Left ventricle myocardium inferior (tissue), 1 donor: ENCODE results near the gene TOLLIP. TPM values are rescaled to one million over a fixed set of nuclear protein-coding genes. Genes with fewer than 3 reads are reported as not detected.
A peak's percentile ranks its signal among the peaks of the same experiment; 100 is the strongest.
"Not testable (repeated sequence)": the region's sequence is repeated elsewhere in the genome, so short reads cannot be mapped to it uniquely, and the experiment has no call there.

Experiments used
- DNase-seq: peaks from one replicate; pipeline ENCODE4 v3.0.0-alpha.2; 2020
- H3K27ac ChIP-seq: fragments of 200-600 bp; replicated peaks from 2 replicates; pipeline ENCODE4 v1.8.0; 2021
- H3K27me3 ChIP-seq: fragments of 200-600 bp; 2 replicates; pipeline ENCODE4 v1.8.0; 2021; ENCODE audit warnings: low read depth
- H3K36me3 ChIP-seq: fragments of 200-600 bp; 2 replicates; pipeline ENCODE4 v1.8.0; 2021
- H3K4me1 ChIP-seq: fragments of 200-600 bp; 2 replicates; pipeline ENCODE4 v1.8.0; 2021
- H3K4me3 ChIP-seq: fragments of 200-600 bp; 2 replicates; pipeline ENCODE4 v1.8.0; 2021; ENCODE audit warnings: mild to moderate bottlenecking, moderate library complexity
- H3K9me3 ChIP-seq: fragments of 200-600 bp; replicated peaks from 2 replicates; pipeline ENCODE4 v1.8.0; 2021
- intact Hi-C: fragments of 100-400 bp; cut with micrococcal nuclease; formaldehyde crosslinking; loops from one replicate; pipeline ENCODE4 v1.11.0; 2022
- long read RNA-seq: library from polyadenylated mRNA; unstranded; transcript quantifications from one replicate; pipeline ENCODE4 v2.0.0, GENCODE V29; 2021
- total RNA-seq: library from RNA; stranded (reverse); fragmentation: NEBNext Ultra II Directional; extraction: Animal tissue kit (Norgen Biotek cat#: 25700); gene quantifications from one replicate; pipeline ENCODE4 v1.2.1, GENCODE V29; 2021
- TF ChIP-seq, protein P1 (sequence below): fragments of 200-600 bp; IDR thresholded peaks from 2 replicates; pipeline ENCODE4 v1.8.0; 2021; ENCODE audit warnings: antibody characterized with exemption, mild to moderate bottlenecking, borderline replicate concordance
- donor health status: DM: no; HTN: yes; CAD: no; lungs with severe emphysema.

TOLLIP gene
- total RNA-seq: 51.9 TPM
- long read RNA-seq, transcript TOLLIP-202 (6 exons, 3,617 nt): major isoform, 177 of 286 reads
- long read RNA-seq, partial matches to known transcripts: 29 of 286 reads
- long read RNA-seq, other reads (novel, unspliced or antisense): 79 of 286 reads

DNA sequence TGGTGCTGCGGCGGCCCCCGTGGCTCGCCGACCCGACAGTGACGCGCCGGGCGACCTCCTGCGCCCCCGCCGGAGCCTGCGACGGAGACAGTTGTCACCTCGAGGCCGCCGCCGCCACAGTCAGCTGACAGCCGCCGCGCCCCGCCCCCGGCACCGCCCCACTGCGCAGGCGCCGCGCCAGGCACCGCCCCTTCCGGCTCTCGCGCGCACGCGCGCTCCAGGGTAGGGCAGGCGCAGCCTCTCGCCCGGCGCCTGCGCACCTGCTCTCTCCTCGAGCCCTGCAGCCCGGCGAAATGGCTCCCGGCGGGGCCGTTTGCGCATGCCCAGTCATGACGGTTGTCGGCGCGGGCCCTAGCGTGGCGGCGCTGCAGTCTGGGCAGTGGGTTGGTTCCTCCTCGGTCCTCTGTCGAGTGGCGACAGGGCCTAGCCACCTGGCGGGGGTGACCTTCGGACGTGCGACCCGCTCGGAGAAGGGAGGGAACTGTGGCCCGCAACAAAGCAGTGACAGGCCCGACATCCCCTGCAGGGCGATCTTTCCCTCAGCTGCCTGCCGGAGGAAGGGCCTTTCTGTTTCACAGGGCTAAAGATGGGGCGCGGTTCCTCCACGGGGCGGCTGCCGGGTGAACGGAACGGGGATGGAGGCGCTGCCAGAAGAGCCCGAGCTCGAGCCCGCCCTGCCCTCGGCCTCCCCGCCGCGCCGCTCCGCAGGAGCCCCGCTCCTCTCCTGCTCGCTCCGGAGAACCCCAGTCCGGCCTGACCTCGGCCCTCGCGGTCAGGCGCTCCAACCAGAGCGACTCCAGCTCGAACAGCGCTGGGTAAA lies at the start of gene TOLLIP:
Gene TOLLIP, minus strand, starts transcription at position 135 of the 820 bp plus-strand sequence. Its CDS starts 134 bp downstream, at position 1.
- peak; percentile 96 for DNase-seq
- H3K36me3 ChIP-seq: peaks cover 7% of the 10 kb centered on the region
- H3K9me3 ChIP-seq: peaks cover 20% of the 10 kb centered on the region

DNA sequence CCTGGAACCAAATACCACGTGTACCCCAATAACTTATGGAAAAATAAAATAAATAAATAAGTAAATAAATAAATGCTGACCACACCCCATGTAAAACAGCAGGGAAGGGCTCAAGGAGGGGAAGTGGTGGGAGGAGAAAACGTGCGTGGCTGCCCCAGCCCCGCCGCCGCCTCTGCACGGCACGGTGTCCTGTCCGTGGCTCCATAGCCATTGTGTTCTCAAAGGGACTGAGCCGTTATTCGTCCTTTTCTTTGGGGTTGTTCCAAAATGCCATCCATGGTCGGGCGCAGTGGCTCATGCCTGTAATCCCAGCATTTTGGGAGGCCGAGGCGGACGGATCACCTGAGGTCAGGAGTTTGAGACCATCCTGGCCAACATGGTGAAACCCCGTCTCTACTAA lies 49.5 kb upstream of the TOLLIP start:
- DNase-seq, H3K27ac ChIP-seq, intact Hi-C loops, H3K36me3 ChIP-seq, H3K4me1 ChIP-seq, H3K4me3 ChIP-seq, H3K9me3 ChIP-seq: not testable (repeated sequence)
- H3K27me3 ChIP-seq: peaks cover 77% of the 10 kb centered on the region

More for the DNA sequence above, at the start of gene TOLLIP:
- TF ChIP-seq, protein P1, sequence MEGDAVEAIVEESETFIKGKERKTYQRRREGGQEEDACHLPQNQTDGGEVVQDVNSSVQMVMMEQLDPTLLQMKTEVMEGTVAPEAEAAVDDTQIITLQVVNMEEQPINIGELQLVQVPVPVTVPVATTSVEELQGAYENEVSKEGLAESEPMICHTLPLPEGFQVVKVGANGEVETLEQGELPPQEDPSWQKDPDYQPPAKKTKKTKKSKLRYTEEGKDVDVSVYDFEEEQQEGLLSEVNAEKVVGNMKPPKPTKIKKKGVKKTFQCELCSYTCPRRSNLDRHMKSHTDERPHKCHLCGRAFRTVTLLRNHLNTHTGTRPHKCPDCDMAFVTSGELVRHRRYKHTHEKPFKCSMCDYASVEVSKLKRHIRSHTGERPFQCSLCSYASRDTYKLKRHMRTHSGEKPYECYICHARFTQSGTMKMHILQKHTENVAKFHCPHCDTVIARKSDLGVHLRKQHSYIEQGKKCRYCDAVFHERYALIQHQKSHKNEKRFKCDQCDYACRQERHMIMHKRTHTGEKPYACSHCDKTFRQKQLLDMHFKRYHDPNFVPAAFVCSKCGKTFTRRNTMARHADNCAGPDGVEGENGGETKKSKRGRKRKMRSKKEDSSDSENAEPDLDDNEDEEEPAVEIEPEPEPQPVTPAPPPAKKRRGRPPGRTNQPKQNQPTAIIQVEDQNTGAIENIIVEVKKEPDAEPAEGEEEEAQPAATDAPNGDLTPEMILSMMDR: peak; percentile 34
- H3K27me3 ChIP-seq: no peaks in the 10 kb centered on the region
- peak within 1 kb of the TSS; percentile 88 for H3K4me3 ChIP-seq
- H3K4me1 ChIP-seq: peaks cover 53% of the 10 kb centered on the region
- H3K27ac ChIP-seq: peak within 1 kb of the TSS; percentile 95
- intact Hi-C loops: no loop called here

DNA sequence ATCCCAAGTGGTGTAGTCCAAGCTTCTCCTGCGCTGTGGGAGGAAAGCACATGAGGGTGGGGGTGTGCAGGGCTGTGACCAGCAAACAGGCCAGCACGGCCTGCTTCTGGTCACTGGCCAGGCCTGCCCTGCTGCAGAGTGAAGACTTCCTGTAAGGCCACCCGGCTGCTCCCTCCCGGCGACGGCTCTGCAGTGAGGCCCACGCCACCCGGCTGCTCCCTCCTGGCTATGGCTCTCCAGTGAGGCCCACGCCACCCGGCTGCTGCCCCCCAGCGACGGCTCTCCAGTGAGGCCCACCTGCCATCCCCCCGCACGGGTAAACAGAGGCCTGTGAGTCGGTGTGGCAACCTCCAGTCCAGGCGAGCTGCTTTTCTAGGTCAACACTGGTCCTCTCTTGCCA lies 48.9 kb upstream of the TOLLIP start:
- no peak overlapping the region for H3K4me3 ChIP-seq
- intact Hi-C loops: no loop called here
- no peaks in the 10 kb centered on the region for H3K36me3 ChIP-seq
- TF ChIP-seq, protein P1: no peak
- no peak for DNase-seq
- H3K27ac ChIP-seq: no peak overlapping the region
- H3K9me3 ChIP-seq: peaks cover 1% of the 10 kb centered on the region
- H3K27me3 ChIP-seq: peaks cover 83% of the 10 kb centered on the region
- no peaks in the 10 kb centered on the region for H3K4me1 ChIP-seq

DNA sequence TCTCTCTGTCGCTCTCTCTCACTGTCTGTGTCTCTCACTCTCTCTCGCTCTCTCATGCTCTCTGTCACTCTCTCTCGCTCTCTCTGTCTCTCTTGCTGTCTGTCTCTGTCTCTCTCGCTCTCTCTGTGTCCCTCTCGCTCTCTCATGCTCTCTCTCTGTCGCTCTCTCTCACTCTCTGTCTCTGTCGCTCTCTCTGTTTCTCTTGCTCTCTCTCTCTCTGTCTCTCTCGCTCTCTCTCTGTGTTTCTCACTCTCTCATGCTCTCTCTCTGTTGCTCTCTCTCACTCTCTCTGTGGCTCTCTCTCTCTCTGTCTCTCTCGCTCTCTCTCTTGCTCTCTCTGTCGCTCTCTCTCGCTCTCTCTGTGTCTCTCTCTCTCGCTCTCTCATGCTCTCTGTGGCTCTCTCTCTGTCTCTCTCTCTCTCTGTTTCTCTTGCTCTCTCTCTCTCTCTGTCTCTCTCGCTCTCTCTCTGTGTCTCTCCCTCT lies 47.1 kb upstream of the TOLLIP start:
- intact Hi-C loops: no loop called here
- Histone ChIP-seq H3K4me3 (no peak overlapping the region), H3K27me3 (peaks cover 71% of the 10 kb centered on the region), H3K9me3 (no peaks in the 10 kb centered on the region), H3K4me1 (no peaks in the 10 kb centered on the region), H3K27ac (no peak overlapping the region), H3K36me3 (no peaks in the 10 kb centered on the region)
- no peak for DNase-seq
- TF ChIP-seq, protein P1: no peak

DNA sequence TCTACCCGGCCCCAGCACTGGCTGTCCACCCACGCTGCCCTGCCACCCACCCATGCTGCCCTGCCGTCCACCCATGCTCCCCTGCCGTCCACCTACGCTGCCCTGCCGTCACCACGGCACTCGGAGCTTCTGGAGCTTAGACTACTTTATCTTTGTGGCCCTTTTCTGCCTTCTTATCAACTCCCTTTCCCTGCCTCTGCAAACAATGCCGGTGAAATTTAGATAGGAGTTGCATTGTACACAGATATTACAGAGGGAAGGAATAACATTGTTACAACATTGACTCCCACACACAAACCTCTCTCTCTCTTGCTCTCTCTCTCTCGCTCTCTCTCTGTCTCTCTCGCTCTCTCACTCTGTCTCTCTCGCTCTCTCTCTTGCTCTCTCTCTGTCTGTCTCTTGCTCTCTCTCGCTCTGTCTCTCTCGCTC lies 46.6 kb upstream of the TOLLIP start:
- Histone ChIP-seq H3K4me3 (no peak overlapping the region), H3K27ac (no peak overlapping the region), H3K9me3 (no peaks in the 10 kb centered on the region), H3K4me1 (no peaks in the 10 kb centered on the region), H3K36me3 (no peaks in the 10 kb centered on the region), H3K27me3 (peaks cover 70% of the 10 kb centered on the region)
- no peak for DNase-seq
- intact Hi-C loops: no loop called here
- TF ChIP-seq, protein P1: no peak
